ENCODE data around the gene ZNF837. TPM values are rescaled to one million over a fixed set of nuclear protein-coding genes. Genes with fewer than 3 reads are reported as not detected.

The ZNF837 gene
- total RNA-seq, 2 experiments from 2014 or later = 0.71 to 1.0 TPM

- Mint-ChIP-seq H3K4me1 (ENCODE audit: low read depth) (peaks cover 8% of the 10 kb centered on the region), H3K9me3 (no peaks in the 10 kb centered on the region), H3K4me3 (peak overlapping the region; percentile 45), H3K27me3 (peaks cover 2% of the 10 kb centered on the region), H3K27ac (no peak overlapping the region), H3K36me3 (ENCODE audit: low read depth) (peaks cover 2% of the 10 kb centered on the region)
- Histone ChIP-seq H3K36me3 (ENCODE audit: insufficient read depth, low read length) (no peaks in the 10 kb centered on the region), H3K4me3 (ENCODE audit: low read length) (no peak overlapping the region), H3K27me3 (ENCODE audit: control insufficient read depth in 1 of 2, insufficient read depth in 2 of 2, low read length in 2 of 2) (peaks cover 0 to 2% of the 10 kb centered on the region in 2 experiments), H3K4me1 (ENCODE audit: insufficient read depth, low read length) (peaks cover 35% of the 10 kb centered on the region), H3K27ac (ENCODE audit: low read depth in 1 of 2, low read length in 2 of 2) (no peak overlapping the region), H3K9me3 (ENCODE audit: control insufficient read depth in 1 of 2, insufficient read depth in 1 of 2, low read length in 2 of 2) (peaks cover 0 to 32% of the 10 kb centered on the region in 2 experiments)
- DNase-seq = no peak
- ChIA-PET CTCF (no interaction called here), POLR2A (interaction anchor here (1.1 kb wide), 1 partner anchor 8 kb away, joined by 4 read pairs; the partner anchor contains the start of gene ZNF497)
- no peak for ATAC-seq (ENCODE audit: poor library complexity)
- TF ChIP-seq CTCF (IDR thresholded peaks at IDR 0.05) = no peak
- intact Hi-C loops (cut with DNase I, micrococcal nuclease) = no loop called here
These were observed 26.3 kb downstream of the ZNF837 start for GRCh38 chr19:58354478-58355030.

GRCh38 chr19:58353717-58354477 lies 26.9 kb downstream of the ZNF837 start:
- ATAC-seq (ENCODE audit: poor library complexity) (no peak), DNase-seq (no peak)
- Histone ChIP-seq H3K27me3 (ENCODE audit: control insufficient read depth in 1 of 2, insufficient read depth in 2 of 2, low read length in 2 of 2) (peaks cover 0 to 2% of the 10 kb centered on the region in 2 experiments), H3K27ac (ENCODE audit: low read depth in 1 of 2, low read length in 2 of 2) (no peak overlapping the region), H3K4me3 (ENCODE audit: low read length) (no peak overlapping the region), H3K9me3 (ENCODE audit: control insufficient read depth in 1 of 2, insufficient read depth in 1 of 2, low read length in 2 of 2) (peaks cover 0 to 32% of the 10 kb centered on the region in 2 experiments), H3K36me3 (ENCODE audit: insufficient read depth, low read length) (no peaks in the 10 kb centered on the region), H3K4me1 (ENCODE audit: insufficient read depth, low read length) (peaks cover 35% of the 10 kb centered on the region)
- POLR2A ChIA-PET = interaction anchor here (1.1 kb wide), 1 partner anchor 9 kb away, joined by 4 read pairs; the partner anchor contains the start of gene ZNF497
- Mint-ChIP-seq H3K9me3 (no peaks in the 10 kb centered on the region), H3K27ac (no peak overlapping the region), H3K36me3 (ENCODE audit: low read depth) (peaks cover 4% of the 10 kb centered on the region), H3K4me1 (ENCODE audit: low read depth) (peaks cover 8% of the 10 kb centered on the region), H3K27me3 (peaks cover 6% of the 10 kb centered on the region), H3K4me3 (peak overlapping the region; percentile 45)
- CTCF ChIA-PET = no interaction called here
- intact Hi-C loops (cut with DNase I, micrococcal nuclease) = no loop called here
- no peak for TF ChIP-seq CTCF (IDR thresholded peaks at IDR 0.05)

- ATAC-seq (ENCODE audit: poor library complexity) (no peak), DNase-seq (no peak)
- no peak within 1 kb of the TSS for H3K27ac Mint-ChIP-seq
- Histone ChIP-seq H3K4me1 (ENCODE audit: insufficient read depth, low read length) (peaks cover 37% of the 10 kb centered on the region), H3K4me3 (ENCODE audit: low read length) (no peak within 1 kb of the TSS), H3K9me3 (ENCODE audit: control insufficient read depth in 1 of 2, insufficient read depth in 1 of 2, low read length in 2 of 2) (peaks cover 0 to 32% of the 10 kb centered on the region in 2 experiments), H3K27me3 (ENCODE audit: control insufficient read depth in 1 of 2, insufficient read depth in 2 of 2, low read length in 2 of 2) (peaks cover 0 to 2% of the 10 kb centered on the region in 2 experiments), H3K27ac (ENCODE audit: low read depth in 1 of 2, low read length in 2 of 2) (no peak within 1 kb of the TSS), H3K36me3 (ENCODE audit: insufficient read depth, low read length) (no peaks in the 10 kb centered on the region)
- intact Hi-C loops (cut with DNase I, micrococcal nuclease) = no loop called here
- peaks cover 15% of the 10 kb centered on the region for H3K4me1 Mint-ChIP-seq (ENCODE audit: low read depth)
- peaks cover 6% of the 10 kb centered on the region for H3K27me3 Mint-ChIP-seq
- peaks cover 4% of the 10 kb centered on the region for H3K36me3 Mint-ChIP-seq (ENCODE audit: low read depth)
- H3K9me3 Mint-ChIP-seq = no peaks in the 10 kb centered on the region
- peak within 1 kb of the TSS; percentile 45 for H3K4me3 Mint-ChIP-seq
- TF ChIP-seq CTCF (IDR thresholded peaks at IDR 0.05) = no peak
- ChIA-PET CTCF (no interaction called here), POLR2A (no interaction called here)
These were observed 27.8 kb downstream of the ZNF837 start, which contains the start of gene A1BG for GRCh38 chr19:58352760-58353671. A1BG (minus strand) TSS chr19:58353492; CDS start chr19:58353437, 55 bp downstream.

Data from CD4-positive, alpha-beta T cell (primary cell).